RPMI8226 (cell line): ENCODE measurements around the gene ABCC8.
A peak's percentile ranks its signal among the peaks of the same experiment; 100 is the strongest.

Experiments used
- DNase-seq: peaks from one replicate; pipeline ENCODE4 v3.0.0-alpha.2; 2015

The ABCC8 gene

GRCh38 chr11:17384002-17384511 lies 92.6 kb downstream of the ABCC8 start:
- peak; percentile 76 for DNase-seq

- DNase-seq: no peak
These were observed 93.2 kb downstream of the ABCC8 start for GRCh38 chr11:17383461-17383860.

- no peak for DNase-seq
These were observed 94.5 kb downstream of the ABCC8 start for GRCh38 chr11:17382046-17382728.

GRCh38 chr11:17381156-17381555 lies 95.5 kb downstream of the ABCC8 start:
- no peak for DNase-seq

GRCh38 chr11:17379383-17380180 lies 97.1 kb downstream of the ABCC8 start:
- no peak for DNase-seq

- no peak for DNase-seq
These were observed 98.0 kb downstream of the ABCC8 start for GRCh38 chr11:17378655-17379054.

GRCh38 chr11:17376493-17376892 lies 100.2 kb downstream of the ABCC8 start:
- DNase-seq: no peak

GRCh38 chr11:17375547-17375946 lies 101.1 kb downstream of the ABCC8 start:
- no peak for DNase-seq

- DNase-seq: no peak
These were observed 105.0 kb downstream of the ABCC8 start for GRCh38 chr11:17371614-17372013.

- DNase-seq: no peak
These were observed 106.9 kb downstream of the ABCC8 start for GRCh38 chr11:17369684-17370243.

GRCh38 chr11:17369094-17369493 lies 107.6 kb downstream of the ABCC8 start:
- no peak for DNase-seq

- DNase-seq: no peak
These were observed 108.1 kb downstream of the ABCC8 start for GRCh38 chr11:17368551-17368950.

- DNase-seq: no peak
These were observed 110.2 kb downstream of the ABCC8 start for GRCh38 chr11:17366495-17366894.

- peak; percentile 78 for DNase-seq
These were observed 122.0 kb downstream of the ABCC8 start for GRCh38 chr11:17354601-17354991.

GRCh38 chr11:17353821-17354600 lies 122.6 kb downstream of the ABCC8 start:
- no peak for DNase-seq

- DNase-seq: peak; percentile 74
These were observed 123.5 kb downstream of the ABCC8 start for GRCh38 chr11:17352950-17353820.

GRCh38 chr11:17351510-17352176 lies 125.0 kb downstream of the ABCC8 start, which contains the start of gene NCR3LG1:
NCR3LG1 (plus strand) TSS chr11:17351800; CDS start chr11:17351970, 170 bp downstream.
- DNase-seq: peak; percentile 64

GRCh38 chr11:17351172-17351509 lies 125.5 kb downstream of the ABCC8 start:
- no peak for DNase-seq

- no peak for DNase-seq
These were observed 126.0 kb downstream of the ABCC8 start for GRCh38 chr11:17350455-17351171.

GRCh38 chr11:17347676-17348075 lies 129.0 kb downstream of the ABCC8 start:
- no peak for DNase-seq

GRCh38 chr11:17343907-17344306 lies 132.7 kb downstream of the ABCC8 start:
- DNase-seq: no peak
